Right ventricle myocardium inferior (tissue), 1 donor: ENCODE measurements around the gene GJA9. TPM values are rescaled to one million over a fixed set of nuclear protein-coding genes. Genes with fewer than 3 reads are reported as not detected.
"Not testable (repeated sequence)": the region's sequence is repeated elsewhere in the genome, so short reads cannot be mapped to it uniquely, and the experiment has no call there.

ENCODE experiments used
- ATAC-seq: fragments of 200-7000 bp; cut with Tn5 transposase; one replicate; pipeline ENCODE4 v1.9.1; 2020; ENCODE audit warnings: mild to moderate bottlenecking, moderate library complexity
- DNase-seq: peaks from one replicate; pipeline ENCODE4 v3.0.0; 2021; ENCODE audit errors: missing footprints
- intact Hi-C: fragments of 100-400 bp; cut with DNase I; formaldehyde crosslinking; loops from one replicate; pipeline ENCODE4 v1.11.0; 2022
- total RNA-seq: library from RNA; stranded (reverse); fragmentation: NEBNext Ultra II Directional; extraction: Animal tissue kit (Norgen Biotek cat#: 25700); gene quantifications from one replicate; pipeline ENCODE4 v1.2.1, GENCODE V29; 2021
- donor health status: DM: no; HTN: yes; CAD: no; lungs with severe emphysema.

GJA9 gene
- total RNA-seq, 1 donor from 2014 or later, result not detected

- no peak for DNase-seq
- intact Hi-C loops, result no loop called here
- ATAC-seq, result no peak
Measured at GRCh38 chr1:38888423-38889333, 7.3 kb upstream of the GJA9 start.

GRCh38 chr1:38885092-38885491 is 3.7 kb upstream of the GJA9 start:
- DNase-seq, result no peak
- ATAC-seq, result no peak
- intact Hi-C loops, result no loop called here

GRCh38 chr1:38875811-38876210 is 5.6 kb downstream of the GJA9 start:
- no peak for DNase-seq
- intact Hi-C loops, result no loop called here
- no peak for ATAC-seq

- DNase-seq (peak; percentile 97), ATAC-seq (peak; percentile 100)
- intact Hi-C loops, result loop anchor here (1.0 to 5.0 kb wide), 2 partner anchors 13 to 119 kb away; partner anchors contain the start of gene AKIRIN1
Measured at GRCh38 chr1:38873027-38873969, 8.1 kb downstream of the GJA9 start, which contains the start of gene MYCBP. Gene MYCBP, minus strand, starts transcription at chr1:38873348. Its CDS starts 43 bp downstream, at chr1:38873305.

- peak; percentile 15 for ATAC-seq
Measured at GRCh38 chr1:38872401-38873026, 8.9 kb downstream of the GJA9 start.

GRCh38 chr1:38870996-38871395 is 10.4 kb downstream of the GJA9 start:
- DNase-seq, result no peak
- no peak for ATAC-seq
- intact Hi-C loops, result loop anchor here (5.0 kb wide), 1 partner anchor 121 kb away; the partner anchor contains the start of gene AKIRIN1

More at GRCh38 chr1:38872401-38873026, 8.9 kb downstream of the GJA9 start:
- no peak for DNase-seq
- intact Hi-C loops, result loop anchor here (1.0 to 5.0 kb wide), 2 partner anchors 12 to 120 kb away; partner anchors contain the start of gene AKIRIN1

GRCh38 chr1:38867208-38867607 is 14.2 kb downstream of the GJA9 start:
- no peak for ATAC-seq
- intact Hi-C loops, result no loop called here
- DNase-seq, result no peak

- no peak for ATAC-seq
- no peak for DNase-seq
- intact Hi-C loops, result no loop called here
Measured at GRCh38 chr1:38865112-38865715, 16.2 kb downstream of the GJA9 start.

- no peak for DNase-seq
- ATAC-seq, result no peak
- intact Hi-C loops, result loop anchor here (1.0 kb wide), 1 partner anchor 13 kb away; the partner anchor contains the start of gene MYCBP
Measured at GRCh38 chr1:38860454-38860795, 21.0 kb downstream of the GJA9 start.

- DNase-seq (peak; percentile 100), ATAC-seq (peak; percentile 99)
- intact Hi-C loops, result loop anchor here (1.0 to 5.0 kb wide), 2 partner anchors 13 to 132 kb away; partner anchors contain the start of genes AKIRIN1 and MYCBP
Measured at GRCh38 chr1:38859561-38860453, 21.6 kb downstream of the GJA9 start, which contains the start of gene RRAGC. Gene RRAGC, minus strand, starts transcription at chr1:38859772. Its CDS starts 126 bp downstream, at chr1:38859646.

- DNase-seq (peak; percentile 86), ATAC-seq (peak; percentile 13)
- intact Hi-C loops, result loop anchor here (5.0 kb wide), 1 partner anchor 133 kb away; the partner anchor contains the start of gene AKIRIN1
Measured at GRCh38 chr1:38858833-38859560, 22.4 kb downstream of the GJA9 start.

GRCh38 chr1:38852780-38853179 is 28.6 kb downstream of the GJA9 start:
- ATAC-seq (no peak), DNase-seq (no peak)
- intact Hi-C loops, result no loop called here

GRCh38 chr1:38848071-38848470 is 33.3 kb downstream of the GJA9 start:
- ATAC-seq (no peak), DNase-seq (no peak)
- intact Hi-C loops, result no loop called here

- intact Hi-C loops, result no loop called here
- DNase-seq (no peak), ATAC-seq (no peak)
Measured at GRCh38 chr1:38846210-38846609, 35.2 kb downstream of the GJA9 start.

GRCh38 chr1:38845088-38845487 is 36.3 kb downstream of the GJA9 start:
- ATAC-seq, intact Hi-C loops, DNase-seq: not testable (repeated sequence)

GRCh38 chr1:38840281-38840680 is 41.1 kb downstream of the GJA9 start:
- intact Hi-C loops, result no loop called here
- DNase-seq (no peak), ATAC-seq (no peak)
